GM06990 (cell line): ENCODE data around the gene PEX11G.
"Not testable (repeated sequence)": the region's sequence is repeated elsewhere in the genome, so short reads cannot be mapped to it uniquely, and the experiment has no call there.

ENCODE experiments used
- DNase-seq: peaks from one replicate; pipeline ENCODE4 v3.0.0-alpha.2; 2011; ENCODE audit not compliant: insufficient read length; ENCODE audit errors: extremely low read depth
- H3K27me3 ChIP-seq: replicated peaks from 2 replicates; pipeline ENCODE4 v1.6.0; 2011; ENCODE audit warnings: low read length; ENCODE audit not compliant: control insufficient read depth, insufficient read depth
- H3K36me3 ChIP-seq: 2 replicates; pipeline ENCODE4 v1.5.1; 2011; ENCODE audit warnings: low read length; ENCODE audit not compliant: control insufficient read depth, insufficient read depth
- H3K4me3 ChIP-seq: replicated peaks from 2 replicates; pipeline ENCODE4 v1.5.1; 2011; ENCODE audit warnings: low read depth, mild to moderate bottlenecking, control low read depth, low read length
- TF ChIP-seq, protein P1 (sequence below): IDR thresholded peaks from 2 replicates; pipeline ENCODE4 v1.5.1; 2011; ENCODE audit warnings: low read length, control low read depth, mild to moderate bottlenecking, inconsistent platforms; ENCODE audit not compliant: insufficient read depth, poor library complexity, severe bottlenecking

Gene PEX11G

DNA sequence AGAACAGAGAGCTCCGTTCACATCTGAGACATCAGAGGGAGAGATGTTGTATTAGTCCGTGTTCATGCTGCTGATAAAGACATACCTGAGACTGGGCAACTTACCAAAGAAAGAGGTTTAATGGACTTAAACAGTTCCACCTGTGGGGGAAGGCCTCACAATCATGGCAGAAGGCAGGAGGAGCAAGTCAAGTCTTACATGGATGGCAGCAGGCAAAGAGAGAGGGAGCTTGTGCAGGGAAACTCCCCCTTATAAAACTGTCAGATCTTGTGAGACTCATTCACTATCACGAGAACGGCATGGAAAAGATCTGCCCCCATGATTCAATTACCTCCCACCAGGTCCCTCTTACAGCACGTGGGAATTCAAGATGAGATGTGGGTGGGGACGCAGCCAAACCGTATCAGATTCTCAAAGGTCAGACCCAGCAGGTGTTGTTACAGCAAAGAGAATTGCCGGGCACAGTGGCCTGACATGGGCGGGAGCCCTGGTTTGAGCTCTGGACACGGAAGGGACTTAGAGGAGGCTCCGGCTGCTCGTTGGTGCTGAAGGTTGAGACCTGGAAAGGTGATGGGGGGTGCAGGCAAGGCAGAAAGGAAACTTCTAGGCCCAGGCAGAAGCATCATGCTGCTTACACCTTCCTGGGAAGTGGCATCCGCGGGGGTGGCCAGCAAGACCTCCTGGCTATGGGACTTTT, 33.1 kb downstream of the PEX11G start:
- Histone ChIP-seq H3K36me3 (peaks cover 42% of the 10 kb centered on the region), H3K4me3 (no peak overlapping the region), H3K27me3 (no peaks in the 10 kb centered on the region)
- DNase-seq, result no peak
- TF ChIP-seq, protein P1, sequence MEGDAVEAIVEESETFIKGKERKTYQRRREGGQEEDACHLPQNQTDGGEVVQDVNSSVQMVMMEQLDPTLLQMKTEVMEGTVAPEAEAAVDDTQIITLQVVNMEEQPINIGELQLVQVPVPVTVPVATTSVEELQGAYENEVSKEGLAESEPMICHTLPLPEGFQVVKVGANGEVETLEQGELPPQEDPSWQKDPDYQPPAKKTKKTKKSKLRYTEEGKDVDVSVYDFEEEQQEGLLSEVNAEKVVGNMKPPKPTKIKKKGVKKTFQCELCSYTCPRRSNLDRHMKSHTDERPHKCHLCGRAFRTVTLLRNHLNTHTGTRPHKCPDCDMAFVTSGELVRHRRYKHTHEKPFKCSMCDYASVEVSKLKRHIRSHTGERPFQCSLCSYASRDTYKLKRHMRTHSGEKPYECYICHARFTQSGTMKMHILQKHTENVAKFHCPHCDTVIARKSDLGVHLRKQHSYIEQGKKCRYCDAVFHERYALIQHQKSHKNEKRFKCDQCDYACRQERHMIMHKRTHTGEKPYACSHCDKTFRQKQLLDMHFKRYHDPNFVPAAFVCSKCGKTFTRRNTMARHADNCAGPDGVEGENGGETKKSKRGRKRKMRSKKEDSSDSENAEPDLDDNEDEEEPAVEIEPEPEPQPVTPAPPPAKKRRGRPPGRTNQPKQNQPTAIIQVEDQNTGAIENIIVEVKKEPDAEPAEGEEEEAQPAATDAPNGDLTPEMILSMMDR, result no peak

GRCh38 chr19:7454998-7455397, 33.8 kb downstream of the PEX11G start:
- Histone ChIP-seq H3K4me3 (no peak overlapping the region), H3K36me3 (peaks cover 42% of the 10 kb centered on the region), H3K27me3 (no peaks in the 10 kb centered on the region)
- no peak for DNase-seq
- TF ChIP-seq, protein P1, result no peak

GRCh38 chr19:7450243-7451223, 38.3 kb downstream of the PEX11G start:
- peaks cover 32% of the 10 kb centered on the region for H3K36me3 ChIP-seq
- H3K4me3 ChIP-seq, result no peak overlapping the region
- no peaks in the 10 kb centered on the region for H3K27me3 ChIP-seq
- TF ChIP-seq, protein P1, result no peak
- DNase-seq, result no peak

DNA sequence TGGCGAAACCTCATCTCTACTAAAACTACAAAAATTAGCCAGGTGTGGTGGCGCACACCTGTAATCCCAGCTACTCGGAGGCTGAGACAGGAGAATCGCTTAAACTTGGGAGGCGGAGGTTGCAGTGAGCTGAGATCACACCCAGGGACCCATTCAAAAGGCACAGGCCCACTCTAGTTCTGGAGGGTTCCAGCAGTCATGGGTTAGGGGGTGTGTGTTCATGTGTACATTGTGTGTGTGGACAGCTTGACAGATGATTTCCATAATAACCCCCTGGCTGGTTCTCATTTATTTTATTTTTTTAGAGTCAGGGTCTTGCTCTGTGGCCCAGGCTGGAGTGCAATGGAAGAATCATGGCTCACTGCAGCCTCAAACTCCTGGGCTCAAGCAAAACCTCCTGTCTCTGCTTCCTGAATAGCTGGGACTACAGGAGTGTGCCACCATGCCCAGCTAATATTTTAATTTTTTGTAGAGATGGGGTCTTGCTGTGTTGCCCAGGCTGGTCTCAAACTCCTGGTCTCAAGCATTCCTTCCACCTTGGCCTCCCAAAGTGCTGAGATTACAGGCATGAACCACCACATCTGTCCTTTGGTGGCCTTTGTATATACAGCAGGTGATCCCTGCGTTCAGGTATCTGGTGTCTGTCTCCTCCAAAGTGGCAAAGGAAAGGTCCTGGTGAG, 39.3 kb downstream of the PEX11G start:
- not testable (repeated sequence) for H3K4me3 ChIP-seq, H3K27me3 ChIP-seq, DNase-seq
- peaks cover 39% of the 10 kb centered on the region for H3K36me3 ChIP-seq

DNA sequence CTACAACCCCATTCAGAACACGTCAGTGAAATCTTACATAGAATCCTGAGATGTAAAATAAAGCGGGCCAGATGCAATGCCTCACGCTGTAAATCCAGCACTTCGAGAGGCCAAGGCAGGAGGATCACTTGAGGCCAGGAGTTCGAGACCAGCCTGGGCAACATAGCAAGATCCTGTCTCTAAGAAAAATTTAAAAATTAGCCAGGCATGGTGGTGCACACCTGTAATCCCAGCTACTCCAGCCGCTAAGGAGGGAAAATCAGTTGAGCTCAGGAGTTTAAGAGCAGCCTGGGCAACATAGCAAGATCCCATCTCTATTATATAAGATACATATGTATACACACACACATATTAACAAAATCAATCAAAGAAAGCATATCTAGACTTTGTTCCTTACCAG, 41.2 kb downstream of the PEX11G start:
- Histone ChIP-seq H3K4me3 (no peak overlapping the region), H3K36me3 (peaks cover 35% of the 10 kb centered on the region), H3K27me3 (no peaks in the 10 kb centered on the region)
- TF ChIP-seq, protein P1, result no peak
- DNase-seq, result no peak
